Measurements from ENCODE around the gene ZNRF1.

GRCh38 chr16:75068085-75069031 lies 69.5 kb downstream of the ZNRF1 start:
- TF ChIP-seq, protein P1, sequence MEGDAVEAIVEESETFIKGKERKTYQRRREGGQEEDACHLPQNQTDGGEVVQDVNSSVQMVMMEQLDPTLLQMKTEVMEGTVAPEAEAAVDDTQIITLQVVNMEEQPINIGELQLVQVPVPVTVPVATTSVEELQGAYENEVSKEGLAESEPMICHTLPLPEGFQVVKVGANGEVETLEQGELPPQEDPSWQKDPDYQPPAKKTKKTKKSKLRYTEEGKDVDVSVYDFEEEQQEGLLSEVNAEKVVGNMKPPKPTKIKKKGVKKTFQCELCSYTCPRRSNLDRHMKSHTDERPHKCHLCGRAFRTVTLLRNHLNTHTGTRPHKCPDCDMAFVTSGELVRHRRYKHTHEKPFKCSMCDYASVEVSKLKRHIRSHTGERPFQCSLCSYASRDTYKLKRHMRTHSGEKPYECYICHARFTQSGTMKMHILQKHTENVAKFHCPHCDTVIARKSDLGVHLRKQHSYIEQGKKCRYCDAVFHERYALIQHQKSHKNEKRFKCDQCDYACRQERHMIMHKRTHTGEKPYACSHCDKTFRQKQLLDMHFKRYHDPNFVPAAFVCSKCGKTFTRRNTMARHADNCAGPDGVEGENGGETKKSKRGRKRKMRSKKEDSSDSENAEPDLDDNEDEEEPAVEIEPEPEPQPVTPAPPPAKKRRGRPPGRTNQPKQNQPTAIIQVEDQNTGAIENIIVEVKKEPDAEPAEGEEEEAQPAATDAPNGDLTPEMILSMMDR (IDR thresholded peaks at IDR 0.05): no peak
- no peak for TF ChIP-seq POLR2A (IDR thresholded peaks at IDR 0.05; ENCODE audit: low read depth)
